Lower leg skin (tissue), 3 donors: ENCODE results near the gene NFIA.

Source experiments
- POLR2A ChIP-seq, 2 donors: fragments of 450-650 bp; IDR thresholded peaks; one replicate each; pipeline ENCODE4 v1.6.1; 2016 to 2017; ENCODE audit warnings: antibody characterized with exemption in 2 of 2, mild to moderate bottlenecking in 1 of 2, moderate library complexity in 1 of 2
- TF ChIP-seq, protein P1 (sequence below), 3 donors: fragments of 450-650 bp; IDR thresholded peaks; one replicate each; pipeline ENCODE4 v1.5.1; 2016; ENCODE audit warnings: antibody characterized with exemption in 3 of 3, mild to moderate bottlenecking in 3 of 3, moderate library complexity in 2 of 3

DNA sequence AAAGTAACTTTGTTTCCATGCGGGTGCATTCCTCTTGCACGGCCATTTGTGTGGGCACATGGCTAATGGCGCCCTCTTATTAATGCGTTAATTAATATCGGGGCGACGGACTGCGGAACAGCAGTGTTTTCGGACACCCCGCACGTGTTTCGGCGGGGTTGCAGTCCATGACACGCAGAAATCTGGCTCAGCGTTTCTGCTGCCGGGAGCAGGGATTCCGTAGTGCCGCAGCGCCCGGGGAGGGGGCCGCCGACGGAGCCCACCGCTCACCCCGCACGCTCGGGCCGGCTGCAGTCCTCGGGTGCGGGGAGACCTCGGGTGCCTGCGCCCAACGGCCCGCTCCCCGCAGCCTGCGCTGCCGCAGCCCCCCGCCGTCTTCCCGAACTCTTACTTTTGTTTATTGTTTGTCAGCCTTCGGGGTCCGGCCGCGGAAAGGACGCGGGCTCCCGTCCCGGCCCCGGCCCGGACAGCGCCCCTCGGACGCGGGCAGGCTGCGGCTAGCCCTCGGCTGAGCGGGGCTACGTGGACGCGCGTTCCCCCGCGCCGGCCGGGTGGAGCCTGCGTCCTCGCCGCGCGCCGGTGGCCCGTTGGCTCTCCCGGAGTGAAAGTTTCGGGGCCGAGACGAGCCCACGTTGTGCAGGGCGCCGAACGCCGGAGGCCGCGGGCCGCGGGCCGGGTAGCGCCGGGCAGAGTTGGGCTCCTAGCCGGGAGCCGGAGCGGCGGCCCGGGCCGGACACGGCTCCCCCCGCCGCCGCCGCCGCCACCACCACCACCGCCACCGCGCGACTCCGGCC, 849 bp downstream of the NFIA start:
- no peak for TF ChIP-seq POLR2A (IDR thresholded peaks at IDR 0.05)
- TF ChIP-seq, protein P1, sequence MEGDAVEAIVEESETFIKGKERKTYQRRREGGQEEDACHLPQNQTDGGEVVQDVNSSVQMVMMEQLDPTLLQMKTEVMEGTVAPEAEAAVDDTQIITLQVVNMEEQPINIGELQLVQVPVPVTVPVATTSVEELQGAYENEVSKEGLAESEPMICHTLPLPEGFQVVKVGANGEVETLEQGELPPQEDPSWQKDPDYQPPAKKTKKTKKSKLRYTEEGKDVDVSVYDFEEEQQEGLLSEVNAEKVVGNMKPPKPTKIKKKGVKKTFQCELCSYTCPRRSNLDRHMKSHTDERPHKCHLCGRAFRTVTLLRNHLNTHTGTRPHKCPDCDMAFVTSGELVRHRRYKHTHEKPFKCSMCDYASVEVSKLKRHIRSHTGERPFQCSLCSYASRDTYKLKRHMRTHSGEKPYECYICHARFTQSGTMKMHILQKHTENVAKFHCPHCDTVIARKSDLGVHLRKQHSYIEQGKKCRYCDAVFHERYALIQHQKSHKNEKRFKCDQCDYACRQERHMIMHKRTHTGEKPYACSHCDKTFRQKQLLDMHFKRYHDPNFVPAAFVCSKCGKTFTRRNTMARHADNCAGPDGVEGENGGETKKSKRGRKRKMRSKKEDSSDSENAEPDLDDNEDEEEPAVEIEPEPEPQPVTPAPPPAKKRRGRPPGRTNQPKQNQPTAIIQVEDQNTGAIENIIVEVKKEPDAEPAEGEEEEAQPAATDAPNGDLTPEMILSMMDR (IDR thresholded peaks at IDR 0.05): no peak
